Body of pancreas (tissue), 4 donors: ENCODE data around the gene MPG.

ENCODE experiments used
- POLR2A ChIP-seq, 3 donors: fragments of 450-650 bp; IDR thresholded peaks; one replicate each; pipeline ENCODE4 v1.6.1; 2016; ENCODE audit warnings: antibody characterized with exemption in 3 of 3, mild to moderate bottlenecking in 2 of 3
- TF ChIP-seq, protein P1 (sequence below), 7 experiments: fragments of 450-650 bp in 4 of 7; fragments of 200-600 bp in 3 of 7; sonication (generic) in 3 of 7; IDR thresholded peaks; one replicate each; pipeline ENCODE4 v1.5.1; 2016 to 2019; ENCODE audit warnings: antibody characterized with exemption in 7 of 7

DNA sequence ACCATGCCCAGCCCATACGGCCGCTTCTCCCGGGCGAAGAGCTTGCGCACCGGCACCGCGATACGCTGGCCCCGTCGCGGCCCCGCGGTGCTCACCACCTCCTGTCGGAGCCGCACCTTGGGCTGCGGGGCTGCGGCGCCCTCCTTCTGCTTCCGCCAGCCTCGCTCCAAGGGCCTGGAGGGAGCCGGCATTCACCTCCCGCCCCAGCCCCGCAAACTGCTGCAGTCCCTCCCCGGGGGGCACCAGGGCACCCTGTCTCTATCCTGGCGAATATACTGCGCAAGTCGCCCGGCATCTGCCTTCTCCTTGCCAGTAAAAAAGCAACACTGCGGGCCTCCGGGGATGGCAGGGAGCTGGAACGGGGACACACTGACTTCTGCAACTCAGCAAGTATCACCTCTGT lies 16.1 kb upstream of the MPG start:
- TF ChIP-seq, protein P1, sequence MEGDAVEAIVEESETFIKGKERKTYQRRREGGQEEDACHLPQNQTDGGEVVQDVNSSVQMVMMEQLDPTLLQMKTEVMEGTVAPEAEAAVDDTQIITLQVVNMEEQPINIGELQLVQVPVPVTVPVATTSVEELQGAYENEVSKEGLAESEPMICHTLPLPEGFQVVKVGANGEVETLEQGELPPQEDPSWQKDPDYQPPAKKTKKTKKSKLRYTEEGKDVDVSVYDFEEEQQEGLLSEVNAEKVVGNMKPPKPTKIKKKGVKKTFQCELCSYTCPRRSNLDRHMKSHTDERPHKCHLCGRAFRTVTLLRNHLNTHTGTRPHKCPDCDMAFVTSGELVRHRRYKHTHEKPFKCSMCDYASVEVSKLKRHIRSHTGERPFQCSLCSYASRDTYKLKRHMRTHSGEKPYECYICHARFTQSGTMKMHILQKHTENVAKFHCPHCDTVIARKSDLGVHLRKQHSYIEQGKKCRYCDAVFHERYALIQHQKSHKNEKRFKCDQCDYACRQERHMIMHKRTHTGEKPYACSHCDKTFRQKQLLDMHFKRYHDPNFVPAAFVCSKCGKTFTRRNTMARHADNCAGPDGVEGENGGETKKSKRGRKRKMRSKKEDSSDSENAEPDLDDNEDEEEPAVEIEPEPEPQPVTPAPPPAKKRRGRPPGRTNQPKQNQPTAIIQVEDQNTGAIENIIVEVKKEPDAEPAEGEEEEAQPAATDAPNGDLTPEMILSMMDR (IDR thresholded peaks at IDR 0.05) = no peak
- TF ChIP-seq POLR2A (IDR thresholded peaks at IDR 0.05) = no peak
